ENCODE data around the gene POLR2L. TPM values are rescaled to one million over a fixed set of nuclear protein-coding genes. Genes with fewer than 3 reads are reported as not detected.
A peak's percentile ranks its signal among the peaks of the same experiment; 100 is the strongest.

The POLR2L gene
- total RNA-seq, 3 donors from 2014 or later (not counting 1 experiment from before 2014, with no cell fraction given) = 48.2 to 63.8 (median 61.2) TPM

GRCh38 chr11:849951-850774 lies 7.8 kb upstream of the POLR2L start:
- ATAC-seq (peak in 1 of 3 donors; percentile 11), DNase-seq (no peak)
- no peaks in the 10 kb centered on the region for H3K27me3 Mint-ChIP-seq (ENCODE audit: low read depth in 2 of 2)
- no peaks in the 10 kb centered on the region for H3K9me3 Mint-ChIP-seq
- Histone ChIP-seq H3K36me3 (ENCODE audit: control insufficient read depth, insufficient read depth, low read length) (no peaks in the 10 kb centered on the region), H3K27ac (ENCODE audit: low read length) (no peak overlapping the region), H3K4me1 (ENCODE audit: control insufficient read depth, insufficient read depth, low read length) (peaks cover 19% of the 10 kb centered on the region), H3K4me3 (ENCODE audit: low read length) (no peak overlapping the region), H3K27me3 (ENCODE audit: control insufficient read depth, insufficient read depth, low read length) (peaks cover 6% of the 10 kb centered on the region), H3K9me3 (ENCODE audit: control insufficient read depth, insufficient read depth, low read length) (no peaks in the 10 kb centered on the region)
- 47% methylated on average over 97 of the region's 97 CpGs for WGBS (ENCODE audit: insufficient coverage)
- peaks cover 0 to 15% of the 10 kb centered on the region in 2 donors for H3K4me1 Mint-ChIP-seq
- peak overlapping the region; percentile 58 for H3K4me3 Mint-ChIP-seq
- H3K27ac Mint-ChIP-seq = no peak overlapping the region
- H3K36me3 Mint-ChIP-seq = no peaks in the 10 kb centered on the region
- no peak for TF ChIP-seq CTCF (IDR thresholded peaks at IDR 0.05)
- intact Hi-C loops (cut with micrococcal nuclease) = loop anchor here (10.0 kb wide), 1 partner anchor 65 kb away; the partner anchor contains the start of gene CHID1

- Histone ChIP-seq H3K27me3 (ENCODE audit: control insufficient read depth, insufficient read depth, low read length) (peaks cover 6% of the 10 kb centered on the region), H3K36me3 (ENCODE audit: control insufficient read depth, insufficient read depth, low read length) (no peaks in the 10 kb centered on the region), H3K27ac (ENCODE audit: low read length) (no peak overlapping the region), H3K4me3 (ENCODE audit: low read length) (peak overlapping the region; percentile 13), H3K9me3 (ENCODE audit: control insufficient read depth, insufficient read depth, low read length) (no peaks in the 10 kb centered on the region), H3K4me1 (ENCODE audit: control insufficient read depth, insufficient read depth, low read length) (peaks cover 28% of the 10 kb centered on the region)
- no peaks in the 10 kb centered on the region for H3K27me3 Mint-ChIP-seq (ENCODE audit: low read depth in 2 of 2)
- H3K4me3 Mint-ChIP-seq = peak overlapping the region; percentile 78
- DNase-seq = peak in 1 of 2 donors; percentile 56
- ATAC-seq = peak in 2 of 3 donors; percentile 40 to 49
- intact Hi-C loops (cut with micrococcal nuclease) = loop anchor here (10.0 kb wide), 1 partner anchor 66 kb away; the partner anchor contains the start of gene CHID1
- TF ChIP-seq CTCF (IDR thresholded peaks at IDR 0.05) = no peak
- peaks cover 0 to 21% of the 10 kb centered on the region in 2 donors for H3K4me1 Mint-ChIP-seq
- no peaks in the 10 kb centered on the region for H3K9me3 Mint-ChIP-seq
- no peaks in the 10 kb centered on the region for H3K36me3 Mint-ChIP-seq
- WGBS (ENCODE audit: insufficient coverage) = 4% methylated on average over 71 of the region's 71 CpGs
- no peak overlapping the region for H3K27ac Mint-ChIP-seq
Measured at GRCh38 chr11:849104-849824, 6.9 kb upstream of the POLR2L start.

- no peak overlapping the region for H3K4me3 ChIP-seq (ENCODE audit: low read length)
- peak; percentile 65 to 80 for DNase-seq
- H3K27me3 ChIP-seq (ENCODE audit: control insufficient read depth, insufficient read depth, low read length) = peaks cover 6% of the 10 kb centered on the region
- no peaks in the 10 kb centered on the region for H3K9me3 Mint-ChIP-seq
- no peak overlapping the region for H3K27ac ChIP-seq (ENCODE audit: low read length)
- no peaks in the 10 kb centered on the region for H3K27me3 Mint-ChIP-seq (ENCODE audit: low read depth in 2 of 2)
- H3K4me1 Mint-ChIP-seq = peaks cover 0 to 26% of the 10 kb centered on the region in 2 donors
- intact Hi-C loops (cut with micrococcal nuclease) = loop anchor here (1.0 to 10.0 kb wide), 2 partner anchors 66 to 203 kb away; partner anchors contain the start of gene CHID1
- H3K9me3 ChIP-seq (ENCODE audit: control insufficient read depth, insufficient read depth, low read length) = no peaks in the 10 kb centered on the region
- H3K4me1 ChIP-seq (ENCODE audit: control insufficient read depth, insufficient read depth, low read length) = peaks cover 36% of the 10 kb centered on the region
- peak; percentile 81 to 84 (median 82) for ATAC-seq
- H3K4me3 Mint-ChIP-seq = peak overlapping the region; percentile 55
- H3K36me3 Mint-ChIP-seq = no peaks in the 10 kb centered on the region
- peak; percentile 79 for TF ChIP-seq CTCF (IDR thresholded peaks at IDR 0.05)
- H3K27ac Mint-ChIP-seq = no peak overlapping the region
- WGBS (ENCODE audit: insufficient coverage) = 24% methylated on average over 14 of the region's 14 CpGs
- no peaks in the 10 kb centered on the region for H3K36me3 ChIP-seq (ENCODE audit: control insufficient read depth, insufficient read depth, low read length)
Measured at GRCh38 chr11:848380-848931, 6.1 kb upstream of the POLR2L start.

Data from natural killer cell (primary cell).